ENCODE measurements around the gene CIT.
"Not testable (repeated sequence)": the region's sequence is repeated elsewhere in the genome, so short reads cannot be mapped to it uniquely, and the experiment has no call there.

CIT gene

GRCh38 chr12:119713551-119714031, 163.5 kb downstream of the CIT start:
- DNase-seq (ENCODE audit: low spot score): no peak
- TF ChIP-seq CTCF (IDR thresholded peaks at IDR 0.05; ENCODE audit: extremely low read depth, missing control alignments): no peak

- no peak for DNase-seq (ENCODE audit: low spot score)
- no peak for TF ChIP-seq CTCF (IDR thresholded peaks at IDR 0.05; ENCODE audit: extremely low read depth, missing control alignments)
Measured at GRCh38 chr12:119712721-119713120, 164.4 kb downstream of the CIT start.

- DNase-seq (ENCODE audit: low spot score): no peak
- no peak for TF ChIP-seq CTCF (IDR thresholded peaks at IDR 0.05; ENCODE audit: extremely low read depth, missing control alignments)
Measured at GRCh38 chr12:119711693-119712092, 165.4 kb downstream of the CIT start.

GRCh38 chr12:119710965-119711551, 166.1 kb downstream of the CIT start:
- TF ChIP-seq CTCF (IDR thresholded peaks at IDR 0.05; ENCODE audit: extremely low read depth, missing control alignments): no peak
- DNase-seq (ENCODE audit: low spot score): no peak

GRCh38 chr12:119710374-119710964, 166.7 kb downstream of the CIT start:
- TF ChIP-seq CTCF (IDR thresholded peaks at IDR 0.05; ENCODE audit: extremely low read depth, missing control alignments): no peak
- DNase-seq (ENCODE audit: low spot score): no peak

GRCh38 chr12:119706427-119706826, 170.7 kb downstream of the CIT start:
- not testable (repeated sequence) for DNase-seq (ENCODE audit: low spot score)

GRCh38 chr12:119705182-119705581, 171.9 kb downstream of the CIT start:
- DNase-seq (ENCODE audit: low spot score): no peak

More at GRCh38 chr12:119705182-119705581, 171.9 kb downstream of the CIT start:
- no peak for TF ChIP-seq CTCF (IDR thresholded peaks at IDR 0.05; ENCODE audit: extremely low read depth, missing control alignments)
